ENCODE data around the gene OR52E6.

OR52E6 gene

DNA sequence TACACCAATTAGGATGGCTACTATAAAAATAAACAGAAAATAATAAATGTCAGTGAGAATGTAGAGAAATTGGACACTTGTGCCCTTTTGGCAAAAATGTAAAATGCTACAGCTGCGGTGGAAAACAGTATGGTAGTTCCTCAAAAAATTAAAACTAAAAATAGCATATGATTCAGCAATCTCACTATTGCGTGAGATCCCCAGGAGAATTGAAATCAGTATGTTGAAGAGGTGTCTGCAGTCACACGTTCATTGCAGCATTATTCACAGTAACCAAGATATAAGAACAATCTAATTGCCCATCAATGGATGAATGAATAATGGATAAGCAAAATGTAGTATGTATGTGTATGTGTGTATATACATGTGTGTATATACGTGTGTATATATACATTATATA lies 26.2 kb downstream of the OR52E6 start:
- no peak for TF ChIP-seq POLR2AphosphoS5 (IDR thresholded peaks at IDR 0.05; ENCODE audit: low read depth)
- no peak for TF ChIP-seq GABPA (IDR thresholded peaks at IDR 0.05; ENCODE audit: low read depth)
- TF ChIP-seq, protein P1, sequence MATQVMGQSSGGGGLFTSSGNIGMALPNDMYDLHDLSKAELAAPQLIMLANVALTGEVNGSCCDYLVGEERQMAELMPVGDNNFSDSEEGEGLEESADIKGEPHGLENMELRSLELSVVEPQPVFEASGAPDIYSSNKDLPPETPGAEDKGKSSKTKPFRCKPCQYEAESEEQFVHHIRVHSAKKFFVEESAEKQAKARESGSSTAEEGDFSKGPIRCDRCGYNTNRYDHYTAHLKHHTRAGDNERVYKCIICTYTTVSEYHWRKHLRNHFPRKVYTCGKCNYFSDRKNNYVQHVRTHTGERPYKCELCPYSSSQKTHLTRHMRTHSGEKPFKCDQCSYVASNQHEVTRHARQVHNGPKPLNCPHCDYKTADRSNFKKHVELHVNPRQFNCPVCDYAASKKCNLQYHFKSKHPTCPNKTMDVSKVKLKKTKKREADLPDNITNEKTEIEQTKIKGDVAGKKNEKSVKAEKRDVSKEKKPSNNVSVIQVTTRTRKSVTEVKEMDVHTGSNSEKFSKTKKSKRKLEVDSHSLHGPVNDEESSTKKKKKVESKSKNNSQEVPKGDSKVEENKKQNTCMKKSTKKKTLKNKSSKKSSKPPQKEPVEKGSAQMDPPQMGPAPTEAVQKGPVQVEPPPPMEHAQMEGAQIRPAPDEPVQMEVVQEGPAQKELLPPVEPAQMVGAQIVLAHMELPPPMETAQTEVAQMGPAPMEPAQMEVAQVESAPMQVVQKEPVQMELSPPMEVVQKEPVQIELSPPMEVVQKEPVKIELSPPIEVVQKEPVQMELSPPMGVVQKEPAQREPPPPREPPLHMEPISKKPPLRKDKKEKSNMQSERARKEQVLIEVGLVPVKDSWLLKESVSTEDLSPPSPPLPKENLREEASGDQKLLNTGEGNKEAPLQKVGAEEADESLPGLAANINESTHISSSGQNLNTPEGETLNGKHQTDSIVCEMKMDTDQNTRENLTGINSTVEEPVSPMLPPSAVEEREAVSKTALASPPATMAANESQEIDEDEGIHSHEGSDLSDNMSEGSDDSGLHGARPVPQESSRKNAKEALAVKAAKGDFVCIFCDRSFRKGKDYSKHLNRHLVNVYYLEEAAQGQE (IDR thresholded peaks at IDR 0.05; ENCODE audit: insufficient replicate concordance, low read depth): no peak
- peak; percentile 59; the same call in 1 of the 2 replicates for TF ChIP-seq SPI1 (IDR thresholded peaks at IDR 0.05; ENCODE audit: borderline replicate concordance, low read depth)
- TF ChIP-seq, protein P2, sequence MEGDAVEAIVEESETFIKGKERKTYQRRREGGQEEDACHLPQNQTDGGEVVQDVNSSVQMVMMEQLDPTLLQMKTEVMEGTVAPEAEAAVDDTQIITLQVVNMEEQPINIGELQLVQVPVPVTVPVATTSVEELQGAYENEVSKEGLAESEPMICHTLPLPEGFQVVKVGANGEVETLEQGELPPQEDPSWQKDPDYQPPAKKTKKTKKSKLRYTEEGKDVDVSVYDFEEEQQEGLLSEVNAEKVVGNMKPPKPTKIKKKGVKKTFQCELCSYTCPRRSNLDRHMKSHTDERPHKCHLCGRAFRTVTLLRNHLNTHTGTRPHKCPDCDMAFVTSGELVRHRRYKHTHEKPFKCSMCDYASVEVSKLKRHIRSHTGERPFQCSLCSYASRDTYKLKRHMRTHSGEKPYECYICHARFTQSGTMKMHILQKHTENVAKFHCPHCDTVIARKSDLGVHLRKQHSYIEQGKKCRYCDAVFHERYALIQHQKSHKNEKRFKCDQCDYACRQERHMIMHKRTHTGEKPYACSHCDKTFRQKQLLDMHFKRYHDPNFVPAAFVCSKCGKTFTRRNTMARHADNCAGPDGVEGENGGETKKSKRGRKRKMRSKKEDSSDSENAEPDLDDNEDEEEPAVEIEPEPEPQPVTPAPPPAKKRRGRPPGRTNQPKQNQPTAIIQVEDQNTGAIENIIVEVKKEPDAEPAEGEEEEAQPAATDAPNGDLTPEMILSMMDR (IDR thresholded peaks at IDR 0.05; ENCODE audit: insufficient read depth, low read length): no peak
- peak; percentile 24 to 73 for DNase-seq (ENCODE audit: low read depth in 1 of 2, low spot score in 1 of 2)

DNA sequence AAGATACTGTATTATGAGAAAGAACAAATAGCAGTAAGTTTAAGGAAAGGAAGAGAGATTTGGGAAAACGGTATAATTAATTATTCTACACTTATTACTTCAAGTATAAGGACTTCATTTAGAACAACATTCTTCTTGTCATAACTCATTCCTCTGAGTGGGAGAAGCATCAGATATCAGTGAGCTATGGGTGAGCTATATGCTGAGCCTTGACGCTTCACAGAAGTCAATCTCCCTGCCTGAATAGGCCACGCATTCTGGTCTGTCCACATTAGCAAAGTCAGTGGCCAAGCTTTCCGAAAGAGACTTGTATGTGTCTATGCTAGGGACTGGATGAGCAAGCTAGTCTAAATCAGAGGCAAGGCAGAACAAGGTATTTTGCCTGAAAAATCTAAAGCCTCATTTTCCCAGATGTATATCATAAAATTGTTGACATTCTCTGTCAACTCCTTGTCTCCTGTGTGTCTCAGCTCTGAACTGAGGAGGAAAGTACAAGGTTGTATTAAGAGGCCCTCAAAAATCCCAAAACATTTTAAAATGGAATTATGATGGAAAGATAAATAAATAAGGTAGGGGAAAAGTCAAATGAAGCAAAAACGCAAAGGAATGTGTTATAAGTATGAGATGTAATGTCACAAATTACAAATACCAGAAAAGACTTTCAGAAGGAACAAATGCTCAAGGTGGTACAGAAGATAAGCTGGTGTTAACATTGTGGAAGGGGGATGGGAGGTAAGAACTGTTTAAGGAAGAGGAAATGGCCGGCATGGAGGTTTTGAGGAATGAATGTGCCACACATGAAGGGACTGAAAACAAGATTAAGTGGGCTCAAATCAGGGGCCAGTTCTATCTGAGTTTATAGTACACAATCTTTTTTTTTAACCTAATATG lies 31.5 kb downstream of the OR52E6 start:
- no peak for TF ChIP-seq GABPA (IDR thresholded peaks at IDR 0.05; ENCODE audit: low read depth)
- TF ChIP-seq, protein P2 (IDR thresholded peaks at IDR 0.05; ENCODE audit: insufficient read depth, low read length): no peak
- TF ChIP-seq, protein P1 (IDR thresholded peaks at IDR 0.05; ENCODE audit: insufficient replicate concordance, low read depth): no peak
- no peak for TF ChIP-seq POLR2AphosphoS5 (IDR thresholded peaks at IDR 0.05; ENCODE audit: low read depth)
- peak; percentile 38; the same call in 1 of the 2 replicates for TF ChIP-seq SPI1 (IDR thresholded peaks at IDR 0.05; ENCODE audit: borderline replicate concordance, low read depth)
- Histone ChIP-seq H3K27me3 (ENCODE audit: insufficient read depth, poor library complexity, severe bottlenecking) (no peaks in the 10 kb centered on the region), H3K27ac (replicated peaks) (no peak overlapping the region), H3K4me3 (replicated peaks; ENCODE audit: insufficient read depth, low read length) (no peak overlapping the region)
- DNase-seq (ENCODE audit: low read depth in 1 of 2, low spot score in 1 of 2): no peak

More for the DNA sequence above, 26.2 kb downstream of the OR52E6 start:
- H3K27me3 ChIP-seq (ENCODE audit: insufficient read depth, poor library complexity, severe bottlenecking): no peaks in the 10 kb centered on the region
- peak overlapping the region; percentile 30 for H3K27ac ChIP-seq (replicated peaks)
- H3K4me3 ChIP-seq (replicated peaks; ENCODE audit: insufficient read depth, low read length): no peak overlapping the region

DNA sequence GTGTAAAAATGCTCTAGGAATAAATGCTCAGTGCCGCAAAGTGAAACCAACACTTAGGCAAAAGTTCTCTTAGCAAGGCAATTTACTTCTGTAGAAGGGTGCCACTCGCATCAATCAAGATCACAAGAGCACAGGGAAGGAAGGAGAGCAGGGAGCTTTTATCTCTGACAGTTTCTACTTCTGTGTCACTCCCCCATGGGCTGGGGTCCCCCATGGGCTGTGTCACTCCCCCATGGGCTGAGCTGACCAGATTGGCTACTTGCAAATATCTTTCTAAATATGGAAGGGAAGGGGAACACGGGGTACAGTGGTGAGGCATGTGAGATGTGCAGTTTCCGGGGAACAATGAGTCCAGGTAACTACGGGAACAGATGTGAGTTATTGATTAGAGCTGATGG lies 32.6 kb downstream of the OR52E6 start:
- TF ChIP-seq GABPA (IDR thresholded peaks at IDR 0.05; ENCODE audit: low read depth) (no peak), SPI1 (IDR thresholded peaks at IDR 0.05; ENCODE audit: borderline replicate concordance, low read depth) (no peak), POLR2AphosphoS5 (IDR thresholded peaks at IDR 0.05; ENCODE audit: low read depth) (no peak)
- TF ChIP-seq, protein P2 (IDR thresholded peaks at IDR 0.05; ENCODE audit: insufficient read depth, low read length): no peak
- TF ChIP-seq, protein P1 (IDR thresholded peaks at IDR 0.05; ENCODE audit: insufficient replicate concordance, low read depth): no peak
- DNase-seq (ENCODE audit: low read depth in 1 of 2, low spot score in 1 of 2): no peak
- Histone ChIP-seq H3K27me3 (ENCODE audit: insufficient read depth, poor library complexity, severe bottlenecking) (no peaks in the 10 kb centered on the region), H3K4me3 (replicated peaks; ENCODE audit: insufficient read depth, low read length) (no peak overlapping the region), H3K27ac (replicated peaks) (no peak overlapping the region)
